Activated T-cell treated with anti-CD3 and anti-CD28 coated beads for 1 hour (primary cell): ENCODE results near the gene DHX57.
"Not testable (repeated sequence)": the region's sequence is repeated elsewhere in the genome, so short reads cannot be mapped to it uniquely, and the experiment has no call there.

Experiments used
- DNase-seq: peaks from one replicate; pipeline ENCODE4 v3.0.0-alpha.2; 2020; ENCODE audit warnings: low read depth

Gene DHX57

DNA sequence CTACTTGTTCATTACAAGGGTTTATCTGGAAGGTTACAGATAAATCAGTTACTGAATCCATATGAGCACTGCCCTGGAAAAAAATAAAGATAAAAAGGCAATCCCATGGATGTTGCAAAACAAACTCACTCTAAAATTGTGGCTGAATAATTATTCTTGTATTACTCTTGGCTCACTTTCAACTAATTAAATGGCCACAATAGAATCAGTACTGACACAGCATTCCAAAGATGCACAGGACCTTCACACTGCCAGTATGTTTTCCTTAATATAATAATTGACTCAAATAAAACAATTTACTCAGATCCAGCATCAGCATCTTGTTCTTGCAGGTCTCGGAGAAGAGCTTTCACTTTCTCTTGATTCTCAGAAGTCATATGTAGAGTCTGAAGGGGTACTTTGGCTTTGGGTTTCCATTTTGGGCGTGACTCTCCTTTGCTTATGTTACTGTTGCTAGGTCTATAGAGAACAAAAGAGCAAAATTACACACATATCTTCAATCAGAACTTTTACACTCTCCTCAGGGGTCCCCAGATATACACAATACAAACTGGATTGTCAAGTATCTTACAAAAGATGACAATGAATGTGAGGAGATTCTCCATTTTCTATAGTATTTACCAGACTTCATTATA lies 12.6 kb downstream of the DHX57 start:
- DNase-seq: no peak

DNA sequence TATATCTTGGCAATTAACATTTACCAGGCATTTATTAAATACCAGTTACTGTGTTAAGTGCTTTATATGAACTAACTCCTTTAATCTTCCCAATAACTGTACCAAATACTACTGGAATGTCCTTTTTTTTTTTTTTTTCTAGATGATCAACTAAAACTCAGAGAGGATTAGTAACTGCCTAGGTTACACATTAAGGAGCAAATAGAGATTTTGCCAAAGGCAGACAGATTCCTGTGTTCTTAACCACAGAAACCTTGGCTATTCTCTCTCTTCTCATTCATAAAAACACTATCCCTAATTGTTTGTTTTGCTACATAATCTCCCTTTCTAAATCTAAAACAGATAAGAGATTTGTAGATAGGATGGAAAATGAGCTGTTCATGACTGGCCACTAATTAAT lies 13.3 kb downstream of the DHX57 start:
- no peak for DNase-seq

DNA sequence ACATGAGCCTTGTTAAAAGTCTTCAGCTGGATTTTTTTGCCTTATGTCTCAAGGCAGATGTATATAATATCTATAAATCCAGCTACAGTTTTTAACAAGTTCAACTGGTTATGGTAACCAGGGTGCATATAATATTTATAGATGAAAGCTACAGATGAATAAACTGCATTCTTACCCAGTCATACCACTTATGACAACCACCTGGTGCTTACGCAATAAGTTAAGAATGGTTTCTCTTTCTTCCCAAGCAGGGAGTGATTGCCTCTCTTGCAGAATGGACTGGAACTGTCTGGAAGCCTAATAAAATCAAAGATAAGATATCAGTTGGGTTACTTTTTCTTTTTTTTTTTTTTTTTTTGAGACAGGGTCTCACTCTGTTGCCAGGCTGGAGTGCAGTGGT lies 19.6 kb downstream of the DHX57 start:
- no peak for DNase-seq

DNA sequence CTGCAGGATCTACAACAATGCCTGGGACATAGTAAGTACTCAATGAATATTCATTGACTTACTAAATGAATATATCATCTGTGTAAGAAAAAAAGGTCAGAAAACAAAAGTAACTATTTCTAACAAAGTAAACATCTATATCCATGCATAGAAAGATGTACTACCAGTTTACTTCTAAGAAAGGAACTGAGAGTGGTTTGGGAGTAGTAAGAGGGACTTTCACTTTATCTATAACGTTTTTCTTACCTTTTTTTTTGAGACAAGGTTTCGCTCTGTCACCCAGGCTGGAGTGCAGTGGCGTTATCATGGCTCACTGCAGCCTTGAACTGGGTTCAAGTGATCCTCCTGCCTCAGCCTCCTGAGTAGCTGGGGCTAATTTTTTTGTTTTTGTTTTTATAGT lies 25.7 kb downstream of the DHX57 start:
- no peak for DNase-seq

DNA sequence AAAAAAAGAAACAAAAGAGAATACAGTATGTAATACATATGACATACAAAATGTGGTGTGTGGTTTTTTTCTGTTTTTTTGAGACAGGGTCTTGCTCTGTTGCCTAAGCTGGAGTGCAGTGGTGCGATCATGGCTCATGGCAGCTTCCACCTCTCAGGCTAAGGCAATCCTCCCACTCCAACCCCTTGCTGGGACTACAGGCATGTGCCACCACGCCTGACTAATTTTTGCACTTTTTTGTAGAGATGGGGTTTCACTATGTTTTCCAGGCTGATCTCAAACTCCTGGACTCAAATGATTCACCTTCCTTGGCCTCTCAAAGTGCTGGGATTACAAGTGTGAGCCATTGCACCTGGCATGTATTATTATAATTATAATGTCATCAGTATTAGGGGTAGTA lies 38.9 kb downstream of the DHX57 start:
- DNase-seq: no peak

DNA sequence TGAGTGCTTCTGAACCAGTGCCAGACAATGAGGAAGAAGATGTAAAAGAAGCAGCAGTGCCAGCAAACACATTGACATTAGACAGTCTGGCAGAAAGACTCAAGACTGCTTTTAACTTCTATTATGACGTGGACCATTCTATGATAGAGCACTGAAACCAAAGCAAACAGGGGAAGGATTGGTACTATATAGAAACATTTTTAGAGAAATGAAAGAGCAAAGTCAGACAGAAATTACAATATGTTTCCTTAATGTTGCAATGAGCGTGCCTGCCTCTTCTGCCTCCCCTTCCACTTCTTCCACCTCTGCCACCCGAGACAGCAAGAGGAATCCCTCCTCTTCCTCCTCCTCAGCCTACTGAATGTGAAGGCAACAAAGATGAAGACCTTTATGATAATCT lies 39.7 kb downstream of the DHX57 start:
- no peak for DNase-seq

DNA sequence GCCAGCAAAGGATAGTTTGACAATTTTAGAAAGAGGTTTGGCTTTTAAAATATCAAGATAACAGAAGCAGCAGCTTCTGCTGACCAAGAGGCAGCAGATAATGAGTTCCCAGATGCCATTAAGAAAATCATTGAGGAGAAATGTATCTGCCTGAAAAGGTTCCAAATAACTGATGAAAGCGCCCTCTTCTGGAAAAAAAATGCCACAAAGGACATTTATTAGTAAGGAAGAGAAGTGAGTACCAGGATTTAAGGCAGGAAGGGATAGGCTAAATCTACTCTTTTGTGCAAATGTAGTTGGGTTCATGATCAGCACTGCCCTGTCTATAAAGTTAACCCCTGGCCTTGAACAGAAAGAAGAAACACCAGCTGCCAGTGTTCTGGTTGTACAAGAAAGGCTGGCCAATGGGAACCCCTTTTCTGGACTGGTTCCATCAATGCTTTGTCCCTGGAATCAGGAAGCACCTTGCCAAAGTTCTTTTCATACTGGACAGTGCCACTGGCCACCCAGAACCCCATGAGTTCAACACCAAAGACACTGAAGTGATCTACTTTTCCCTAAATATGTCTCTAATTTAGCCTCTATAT lies 40.6 kb downstream of the DHX57 start:
- DNase-seq: no peak

DNA sequence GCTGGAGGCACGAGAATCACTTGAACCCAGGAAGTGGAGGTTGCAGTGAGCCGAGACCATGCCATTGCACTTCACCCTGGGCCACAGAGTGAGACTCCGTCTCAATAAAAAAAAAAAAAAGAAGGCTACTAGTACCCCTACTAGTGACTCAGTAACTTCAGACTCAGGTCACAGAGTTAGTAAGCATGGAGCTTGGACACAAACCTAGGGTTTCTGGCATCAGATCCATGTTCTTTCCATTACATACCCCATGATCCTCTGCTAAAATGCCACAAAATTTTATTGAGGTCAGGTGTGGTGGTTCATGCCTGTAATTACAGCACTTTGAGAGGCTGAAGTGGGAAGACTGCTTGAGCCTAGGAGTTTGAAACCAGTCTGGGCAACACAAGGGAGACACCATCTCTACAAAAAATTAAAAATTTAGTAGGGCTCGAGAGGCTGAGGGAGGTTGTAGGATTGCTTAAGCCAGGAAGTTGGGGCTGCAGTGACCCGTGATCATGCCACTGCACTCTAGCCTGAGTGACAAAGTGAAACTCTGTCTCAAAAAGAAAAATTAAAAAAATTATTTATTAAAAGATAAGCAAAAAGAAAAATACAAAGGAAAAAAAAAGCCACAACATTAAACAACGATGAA lies 45.1 kb downstream of the DHX57 start:
- no peak for DNase-seq

DNA sequence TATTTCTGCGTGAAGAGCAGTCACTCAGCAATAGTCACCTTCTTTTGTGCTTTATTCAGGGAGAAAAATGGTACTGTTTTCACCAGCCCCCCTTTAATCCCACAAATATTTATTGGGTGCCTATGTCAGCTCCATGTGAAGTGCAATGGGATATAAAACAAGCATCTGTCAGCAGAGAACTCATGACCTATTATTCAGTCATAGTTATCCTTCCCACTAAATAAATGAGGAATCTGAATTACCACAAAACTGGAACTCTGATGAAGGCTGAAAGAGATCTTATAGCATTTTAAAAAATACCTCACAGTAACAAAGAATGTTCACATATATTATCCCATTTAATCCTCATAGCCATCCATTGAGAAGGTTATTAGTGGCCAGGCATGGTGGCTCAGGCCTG lies 45.8 kb downstream of the DHX57 start:
- no peak for DNase-seq

DNA sequence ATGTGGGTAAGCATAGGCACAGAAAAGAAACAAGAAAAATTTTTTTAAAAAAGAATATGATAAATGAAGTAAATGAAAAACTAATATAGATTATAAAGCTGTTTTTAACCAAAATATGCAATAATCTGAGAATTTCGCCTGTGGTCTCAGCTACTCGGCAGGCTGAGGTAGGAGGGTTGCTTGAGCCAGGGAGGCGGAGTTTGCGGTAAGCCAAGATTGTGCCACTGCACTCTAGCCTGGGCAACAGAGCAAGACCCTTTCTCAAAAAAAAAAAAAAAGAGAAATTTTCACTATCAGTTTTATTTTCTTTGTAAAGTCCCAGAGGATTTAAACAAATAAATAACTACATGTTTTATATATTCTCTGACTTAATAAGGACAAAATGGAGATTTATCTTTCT lies 47.3 kb downstream of the DHX57 start:
- no peak for DNase-seq

DNA sequence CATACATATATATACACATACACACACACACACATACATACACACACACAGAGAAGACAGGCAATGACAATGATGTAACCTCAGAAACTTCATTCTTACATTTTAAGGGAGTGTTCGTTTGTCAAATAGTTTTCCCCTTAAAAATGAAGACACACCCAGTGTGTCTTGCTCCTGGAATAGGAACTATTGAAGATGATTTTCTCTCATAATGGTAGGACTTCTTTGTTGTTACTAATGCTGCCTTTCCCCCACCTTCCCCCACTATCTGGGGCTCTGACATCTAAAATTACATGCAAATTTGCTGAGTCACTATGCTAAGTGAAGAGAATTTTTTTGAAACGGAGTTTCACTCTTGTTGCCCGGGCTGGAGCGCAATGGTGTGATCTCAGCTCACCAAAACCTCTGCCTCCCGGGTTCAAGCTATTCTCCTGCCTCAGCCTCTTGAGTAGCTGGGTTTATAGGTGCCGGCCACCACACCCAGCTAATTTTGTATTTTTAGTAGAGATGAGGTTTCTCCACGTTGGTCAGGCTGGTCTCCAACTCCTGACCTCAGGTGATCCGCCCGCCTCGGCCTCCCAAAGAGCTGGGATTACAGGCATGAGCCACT lies 48.1 kb downstream of the DHX57 start:
- DNase-seq: not testable (repeated sequence)

DNA sequence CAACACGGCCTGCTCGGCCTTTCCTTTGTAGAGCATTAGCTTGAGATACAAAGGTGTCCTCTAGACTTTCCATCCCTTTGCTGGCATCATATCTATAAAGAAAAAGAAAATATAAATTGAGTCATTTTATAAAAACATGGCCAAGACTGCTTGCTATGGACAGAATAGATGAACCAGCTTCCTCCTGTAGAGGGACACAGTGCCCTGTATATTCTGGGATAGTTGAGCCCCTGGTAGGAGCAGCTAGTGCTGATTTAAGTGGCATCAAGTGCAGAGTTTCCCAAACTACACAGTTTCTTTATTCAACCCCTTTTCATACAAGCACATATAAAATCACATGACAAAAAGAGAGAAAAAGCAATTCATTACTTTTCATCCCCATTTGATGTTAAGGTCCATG lies 49.8 kb downstream of the DHX57 start:
- no peak for DNase-seq

DNA sequence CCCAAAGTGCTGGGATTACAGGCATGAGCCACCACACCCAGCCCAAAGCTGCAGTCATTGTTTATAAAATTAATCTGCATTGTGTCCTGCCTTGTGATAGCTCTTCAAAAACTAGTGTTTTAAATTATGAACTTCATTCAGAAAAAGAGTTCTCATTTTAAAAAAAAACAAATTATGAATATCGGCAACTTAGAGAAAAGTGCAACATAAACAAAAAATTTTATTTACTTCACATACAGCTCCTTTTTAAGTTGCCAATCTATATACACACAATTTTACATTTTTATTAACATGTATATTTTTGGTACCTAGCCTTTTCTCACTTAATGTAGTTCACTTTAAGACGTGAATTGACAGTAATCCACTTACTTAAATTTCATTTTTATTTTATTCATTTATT lies 50.8 kb downstream of the DHX57 start:
- no peak for DNase-seq

DNA sequence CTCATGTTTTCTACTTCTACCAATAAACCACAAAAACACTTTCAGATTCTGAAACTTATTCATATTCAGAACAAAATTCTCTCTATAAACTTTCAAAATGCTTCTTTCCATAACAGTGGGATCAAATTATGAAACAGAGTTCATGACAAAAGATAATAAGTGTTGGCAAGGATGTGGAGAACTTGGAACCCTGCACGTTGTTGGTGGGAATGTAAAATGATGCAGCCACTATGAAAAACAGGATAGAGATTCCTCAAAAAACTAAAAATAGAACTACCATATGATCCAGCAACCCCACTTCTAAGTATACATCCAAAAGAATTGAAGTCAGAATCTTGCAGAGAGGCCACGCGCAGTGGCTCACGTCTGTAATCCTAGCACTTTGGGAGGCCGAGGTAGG lies 52.3 kb downstream of the DHX57 start:
- no peak for DNase-seq

DNA sequence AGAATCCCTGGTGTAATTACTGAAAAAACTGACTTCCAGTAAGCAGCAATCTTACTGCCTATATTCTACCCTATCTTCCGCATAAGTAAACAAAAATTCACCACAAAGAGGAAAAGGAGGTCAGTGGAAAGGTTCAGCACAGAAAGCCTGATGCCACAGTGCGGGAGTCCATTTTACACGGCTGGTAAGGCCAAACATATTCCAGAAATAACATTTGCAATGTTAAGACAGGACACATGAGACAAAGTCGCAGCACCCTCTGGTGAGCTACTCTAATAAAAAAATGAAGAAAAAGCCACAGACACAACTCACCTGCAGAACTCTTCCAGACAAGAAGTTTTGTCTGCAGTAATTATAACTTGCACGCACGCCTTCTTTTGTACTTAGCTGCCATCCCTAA lies 57.2 kb downstream of the DHX57 start:
- no peak for DNase-seq

DNA sequence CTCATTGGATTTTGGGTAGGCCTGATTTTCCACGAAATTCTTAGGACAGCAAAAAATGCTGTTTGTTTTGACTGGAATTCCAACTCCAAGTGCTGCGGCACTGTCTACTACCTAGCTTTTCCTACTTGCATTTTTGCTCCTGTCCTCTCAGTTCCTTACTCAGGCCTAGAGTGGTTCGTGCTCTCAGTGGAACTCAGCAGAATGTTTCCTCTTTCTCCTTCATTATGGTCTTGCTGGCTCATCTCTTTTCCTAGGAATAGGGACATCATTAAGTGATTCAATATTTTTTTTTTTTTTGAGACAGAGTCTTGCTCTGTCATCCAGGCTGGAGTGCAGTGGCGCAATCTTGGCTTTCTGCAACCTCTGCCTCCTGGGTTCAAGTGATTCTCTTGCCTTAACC lies 59.8 kb downstream of the DHX57 start:
- no peak for DNase-seq

DNA sequence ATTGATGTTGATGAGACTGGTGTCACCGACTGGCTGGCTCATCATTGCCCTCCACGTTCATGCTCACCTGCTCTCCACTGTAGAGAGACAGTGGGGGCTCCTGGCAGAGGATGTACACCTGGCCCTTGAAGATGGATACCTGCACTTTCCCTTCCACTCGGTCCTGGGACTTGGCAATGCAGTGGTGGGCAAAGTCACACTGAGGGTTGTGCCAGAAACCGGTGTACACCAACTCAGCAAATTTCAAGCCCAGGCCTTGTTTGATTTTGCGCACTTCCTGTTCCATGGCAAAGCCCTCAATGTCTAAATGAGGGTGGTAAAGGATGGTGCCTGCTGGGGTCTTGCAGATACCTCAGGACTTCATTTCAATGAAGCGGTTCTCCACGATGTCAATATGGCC lies 65.2 kb downstream of the DHX57 start:
- DNase-seq: no peak

DNA sequence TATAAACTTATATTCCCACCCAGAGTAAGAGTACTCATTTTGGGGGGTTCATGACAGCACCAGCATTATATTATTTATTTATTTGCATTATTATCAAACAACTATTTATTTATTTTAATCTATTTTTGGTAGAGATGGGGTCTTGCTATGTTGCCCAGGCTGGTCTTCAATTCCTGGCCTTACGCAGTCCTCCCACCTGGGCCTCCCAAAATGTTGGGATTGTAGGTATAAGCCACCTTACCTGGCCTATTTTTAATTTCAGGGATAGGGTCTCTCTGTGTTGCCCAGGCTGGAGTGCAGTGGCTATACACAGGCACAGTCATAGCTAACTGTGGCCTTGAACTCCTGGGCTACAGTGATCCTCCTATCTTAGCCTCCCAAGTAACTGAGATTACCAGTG lies 67.1 kb downstream of the DHX57 start:
- DNase-seq: no peak

DNA sequence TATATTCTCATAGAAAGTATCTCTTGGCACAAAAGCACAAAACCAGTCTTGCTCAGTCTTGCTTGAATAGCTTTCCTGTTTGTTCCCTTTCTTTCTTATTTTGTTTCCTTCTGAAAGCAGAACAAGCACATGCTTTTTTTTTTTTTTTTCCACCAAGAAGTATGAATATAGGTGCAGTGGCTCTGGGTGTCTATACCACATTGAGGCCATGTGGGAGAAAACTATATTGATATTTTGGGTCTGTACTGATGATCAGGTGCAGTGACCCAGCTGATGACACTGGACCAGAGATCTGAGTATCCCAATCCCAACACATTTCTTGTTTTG lies 69.0 kb downstream of the DHX57 start:
- no peak for DNase-seq

DNA sequence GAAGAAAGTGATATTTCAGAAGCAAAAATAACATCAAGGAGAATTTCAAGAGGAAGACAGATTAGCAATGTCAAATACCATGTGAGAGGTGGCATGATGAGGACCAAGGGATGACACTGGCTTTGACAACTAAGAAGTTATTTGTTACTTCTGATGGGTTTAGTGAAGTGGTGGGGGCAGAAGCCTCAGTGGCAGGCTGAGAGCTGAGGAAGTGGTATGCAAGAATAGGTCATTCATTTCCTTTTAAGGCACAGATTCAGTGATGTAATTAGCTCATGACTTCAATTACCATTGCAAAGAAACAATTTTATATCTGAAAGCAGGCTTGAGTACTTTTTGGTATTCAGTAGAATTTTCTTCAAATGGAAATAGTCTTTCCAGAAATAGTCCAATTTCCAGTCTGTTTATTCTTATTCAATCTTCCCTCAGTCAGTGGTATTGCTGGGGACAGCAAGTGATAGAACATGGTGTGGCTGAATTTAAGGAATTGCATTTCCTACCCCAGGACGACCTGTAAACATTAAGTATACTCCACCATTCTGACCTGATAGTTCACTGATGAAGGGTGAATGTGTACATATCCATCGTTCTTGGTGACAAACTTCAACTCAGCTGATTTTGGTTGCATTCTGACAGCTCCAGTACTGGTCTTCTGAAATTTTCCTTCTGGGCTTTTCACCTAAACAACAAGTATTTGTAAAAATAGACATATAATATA lies 69.6 kb downstream of the DHX57 start:
- no peak for DNase-seq

DNA sequence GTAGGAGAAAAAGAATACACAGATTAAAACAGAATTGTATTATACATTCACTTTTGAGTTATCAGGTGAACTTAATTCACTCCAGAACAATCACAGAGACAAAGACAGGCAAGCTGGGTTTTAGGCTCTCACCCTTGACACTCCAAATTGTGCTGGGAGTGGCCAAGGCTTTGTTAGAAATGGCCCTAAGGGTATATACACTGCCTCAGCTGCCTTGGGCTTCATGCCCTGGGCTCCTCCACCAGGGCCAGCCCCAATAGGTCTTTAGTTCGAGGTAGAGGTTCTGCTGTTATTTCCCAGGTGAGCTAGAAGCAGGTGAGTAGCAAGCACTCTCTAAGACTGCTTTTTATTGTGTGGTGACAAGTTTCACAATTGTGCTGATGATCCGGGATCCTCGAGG lies 77.8 kb downstream of the DHX57 start:
- DNase-seq: no peak

DNA sequence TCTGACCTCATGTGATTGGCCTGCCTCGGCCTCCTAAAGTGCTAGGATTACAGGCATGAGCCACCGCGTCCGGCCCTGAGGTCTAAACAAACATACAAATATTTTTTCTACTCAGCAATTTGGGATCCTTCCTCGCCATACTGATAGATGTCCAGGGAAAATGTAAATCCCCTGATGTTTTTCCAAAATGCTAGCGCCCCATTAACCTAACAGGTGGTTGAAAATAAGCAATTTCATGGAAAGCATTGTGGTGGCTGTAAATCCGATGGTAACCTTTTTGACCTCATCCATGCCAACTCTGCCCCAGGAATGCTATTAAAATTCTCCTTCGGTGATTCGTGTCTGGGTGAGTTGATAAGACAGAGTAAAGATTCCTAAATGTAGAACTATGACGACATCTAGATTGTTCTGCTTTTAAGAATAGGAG lies 78.5 kb downstream of the DHX57 start:
- DNase-seq: no peak

DNA sequence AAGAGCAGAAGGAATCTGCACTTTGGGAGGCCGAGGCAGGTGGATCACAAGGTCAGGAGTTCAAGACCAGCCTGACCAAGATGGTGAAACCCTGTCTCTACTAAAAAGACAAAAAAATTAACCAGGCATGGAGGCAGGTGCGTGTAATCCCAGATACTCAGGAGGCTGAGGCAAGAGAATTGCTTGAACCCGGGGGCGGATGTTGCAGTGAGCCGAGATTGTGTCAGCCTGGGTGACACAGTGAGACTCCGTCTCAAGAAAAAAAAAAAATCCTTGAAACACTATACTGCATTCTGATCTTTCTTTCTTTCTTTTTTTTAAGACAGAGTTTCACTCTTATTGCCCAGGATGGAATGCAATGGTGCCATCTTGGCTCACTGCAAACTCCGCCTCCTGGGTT lies 80.7 kb downstream of the DHX57 start:
- not testable (repeated sequence) for DNase-seq
